ENCODE data around the gene SGCG.

Gene SGCG

DNA sequence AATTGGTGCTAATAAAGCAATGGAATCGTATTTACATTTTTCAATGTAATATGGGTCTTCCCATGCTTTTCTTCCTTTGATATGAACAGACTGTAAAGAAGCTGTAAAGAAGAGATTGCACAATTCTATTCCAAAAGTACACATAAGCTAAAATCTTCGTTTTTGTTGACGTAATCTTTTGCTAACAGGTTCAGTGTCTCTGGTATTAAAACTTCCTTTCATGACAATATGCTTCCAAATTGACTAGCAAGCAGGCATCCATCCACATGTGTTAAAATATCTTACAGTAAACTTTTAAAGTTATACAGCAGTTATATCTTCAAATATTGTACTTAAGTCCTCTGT lies 19.3 kb upstream of the SGCG start:
- TF ChIP-seq, protein P1, sequence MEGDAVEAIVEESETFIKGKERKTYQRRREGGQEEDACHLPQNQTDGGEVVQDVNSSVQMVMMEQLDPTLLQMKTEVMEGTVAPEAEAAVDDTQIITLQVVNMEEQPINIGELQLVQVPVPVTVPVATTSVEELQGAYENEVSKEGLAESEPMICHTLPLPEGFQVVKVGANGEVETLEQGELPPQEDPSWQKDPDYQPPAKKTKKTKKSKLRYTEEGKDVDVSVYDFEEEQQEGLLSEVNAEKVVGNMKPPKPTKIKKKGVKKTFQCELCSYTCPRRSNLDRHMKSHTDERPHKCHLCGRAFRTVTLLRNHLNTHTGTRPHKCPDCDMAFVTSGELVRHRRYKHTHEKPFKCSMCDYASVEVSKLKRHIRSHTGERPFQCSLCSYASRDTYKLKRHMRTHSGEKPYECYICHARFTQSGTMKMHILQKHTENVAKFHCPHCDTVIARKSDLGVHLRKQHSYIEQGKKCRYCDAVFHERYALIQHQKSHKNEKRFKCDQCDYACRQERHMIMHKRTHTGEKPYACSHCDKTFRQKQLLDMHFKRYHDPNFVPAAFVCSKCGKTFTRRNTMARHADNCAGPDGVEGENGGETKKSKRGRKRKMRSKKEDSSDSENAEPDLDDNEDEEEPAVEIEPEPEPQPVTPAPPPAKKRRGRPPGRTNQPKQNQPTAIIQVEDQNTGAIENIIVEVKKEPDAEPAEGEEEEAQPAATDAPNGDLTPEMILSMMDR (IDR thresholded peaks at IDR 0.05; ENCODE audit: low read depth, low read length): no peak
- H3K4me3 ChIP-seq (ENCODE audit: low read depth, low read length): no peak overlapping the region

DNA sequence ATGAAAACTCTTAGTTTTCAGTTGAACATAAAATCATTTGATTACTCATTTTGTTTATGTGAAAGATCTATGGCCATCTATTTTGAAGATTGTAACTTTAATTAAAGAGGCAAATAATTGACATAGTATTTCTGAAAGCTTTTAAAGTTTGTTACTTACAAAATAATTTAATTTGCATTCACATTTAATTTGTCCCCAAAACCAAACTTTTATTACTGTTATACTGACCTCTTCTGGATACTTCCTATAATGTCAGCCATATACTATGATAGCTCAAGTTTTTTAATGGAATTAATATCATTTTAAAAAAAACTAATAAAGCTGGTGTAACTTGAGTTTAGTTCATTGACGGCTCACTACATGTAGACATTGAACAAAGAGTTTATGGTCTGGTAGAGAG lies 4.9 kb upstream of the SGCG start:
- TF ChIP-seq, protein P1 (IDR thresholded peaks at IDR 0.05; ENCODE audit: low read depth, low read length): no peak; the same call in 1 of the 2 replicates
- H3K4me3 ChIP-seq (ENCODE audit: low read depth, low read length): no peak overlapping the region

DNA sequence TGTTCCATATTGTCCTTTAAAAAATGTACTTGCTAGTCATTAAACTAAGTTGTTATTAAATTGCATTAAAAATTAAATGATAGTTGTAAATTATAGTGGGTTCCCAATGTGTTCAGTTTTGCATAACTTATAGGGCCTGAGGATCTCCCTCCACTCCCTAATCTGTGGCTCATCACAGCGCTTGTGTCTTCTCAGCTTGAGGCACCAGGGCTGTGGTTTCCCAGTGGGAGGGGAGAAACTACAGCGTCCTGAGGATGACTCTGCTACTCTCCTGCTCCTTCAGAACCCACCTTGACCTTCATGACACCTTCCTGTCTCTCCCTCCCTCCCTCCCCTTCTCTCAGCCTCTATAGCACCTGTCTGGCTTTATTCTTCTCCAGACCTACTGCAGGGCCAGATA lies 1.4 kb downstream of the SGCG start:
- no peak overlapping the region for H3K4me3 ChIP-seq (ENCODE audit: low read depth, low read length)
- TF ChIP-seq, protein P1 (IDR thresholded peaks at IDR 0.05; ENCODE audit: low read depth, low read length): no peak

DNA sequence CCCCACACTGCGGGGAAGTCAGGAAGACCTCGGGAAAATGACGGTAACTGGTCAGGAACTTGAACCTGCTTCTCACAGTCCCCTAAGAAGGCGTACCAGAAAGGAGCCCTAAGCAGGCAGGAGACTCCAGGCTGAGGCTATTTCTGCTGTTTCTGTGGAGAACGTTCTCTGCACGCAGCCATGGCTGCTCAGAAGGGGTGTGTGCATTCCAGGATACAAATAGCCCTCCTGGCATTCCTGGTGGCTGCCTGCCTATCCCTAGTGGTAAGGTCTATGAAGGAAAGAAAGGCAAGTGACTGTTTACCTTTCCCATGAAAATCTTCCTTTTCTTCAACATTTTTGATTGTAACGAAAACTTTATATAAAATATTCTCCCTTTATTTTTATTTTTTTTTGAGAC lies 2.5 kb downstream of the SGCG start:
- TF ChIP-seq, protein P1 (IDR thresholded peaks at IDR 0.05; ENCODE audit: low read depth, low read length): no peak
- no peak overlapping the region for H3K4me3 ChIP-seq (ENCODE audit: low read depth, low read length)

DNA sequence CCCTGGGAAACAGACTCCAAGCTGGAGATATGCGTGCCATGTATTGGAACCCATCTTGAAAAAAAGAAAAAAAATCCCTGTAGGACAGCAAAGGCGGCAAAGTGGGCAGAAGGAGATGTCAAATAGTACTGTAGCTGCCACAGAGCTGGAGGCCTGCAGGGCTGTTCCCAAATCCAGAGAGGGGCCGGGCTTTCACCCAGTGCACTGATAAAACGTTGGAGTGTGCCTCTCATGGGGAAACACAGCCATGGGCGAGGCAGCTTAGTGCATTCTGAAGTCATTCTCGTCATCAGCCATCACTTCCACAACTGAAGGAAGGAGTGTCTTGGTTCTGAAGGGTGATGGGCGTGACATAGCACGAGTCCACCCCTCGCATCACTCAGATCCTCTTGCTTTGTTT lies 4.8 kb downstream of the SGCG start:
- no peak overlapping the region for H3K4me3 ChIP-seq (ENCODE audit: low read depth, low read length)
- TF ChIP-seq, protein P1 (IDR thresholded peaks at IDR 0.05; ENCODE audit: low read depth, low read length): no peak

DNA sequence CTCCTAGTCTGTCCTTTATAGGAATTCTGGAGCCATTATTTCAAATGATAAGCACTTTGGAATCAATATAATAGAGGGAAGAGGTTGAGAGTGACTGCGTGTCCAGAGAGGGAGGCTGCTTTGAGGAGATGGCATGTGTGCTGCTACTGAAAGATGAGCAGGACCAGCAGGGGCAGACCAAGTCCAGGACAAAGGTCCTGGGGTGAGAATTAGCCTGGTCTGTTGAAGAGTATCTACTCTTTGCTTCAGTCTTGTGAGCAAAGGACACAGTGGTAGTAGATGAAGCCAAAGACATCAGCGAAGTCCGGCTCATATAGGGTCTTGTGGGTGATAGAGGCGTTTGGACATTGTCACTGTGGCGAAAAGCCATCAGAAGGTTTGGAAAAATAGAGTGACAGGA lies 21.1 kb downstream of the SGCG start:
- H3K4me3 ChIP-seq (ENCODE audit: low read depth, low read length): no peak overlapping the region
- TF ChIP-seq, protein P1 (IDR thresholded peaks at IDR 0.05; ENCODE audit: low read depth, low read length): no peak

DNA sequence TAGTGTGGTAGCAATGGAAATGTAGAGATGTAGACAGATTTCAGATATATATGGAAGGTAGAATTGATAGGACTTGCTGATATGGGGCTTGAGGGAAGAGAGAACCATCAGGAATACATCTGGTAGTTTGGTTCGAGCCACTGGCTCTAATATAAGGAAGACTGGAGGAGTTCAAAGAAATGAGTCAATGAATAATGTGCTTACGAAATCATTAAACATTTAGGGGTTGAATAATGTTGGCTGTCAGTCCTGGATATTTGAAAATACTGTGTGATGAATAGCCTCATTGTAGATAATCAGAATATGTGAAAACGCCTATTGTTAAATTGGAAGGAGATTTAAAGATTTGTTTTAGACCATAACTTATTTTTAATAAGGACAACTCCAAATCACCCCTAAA lies 21.6 kb downstream of the SGCG start:
- H3K4me3 ChIP-seq (ENCODE audit: low read depth, low read length): no peak overlapping the region
- TF ChIP-seq, protein P1 (IDR thresholded peaks at IDR 0.05; ENCODE audit: low read depth, low read length): no peak

Measured in WI38 (cell line).